A549 treated with Hydrocortisone at 1 μM for 4 hours (cell line): ENCODE data around the gene BRSK2. TPM values are rescaled to one million over a fixed set of nuclear protein-coding genes. Genes with fewer than 3 reads are reported as not detected.

Experiments used
- total RNA-seq: library from RNA; stranded (reverse); fragments of 200-300 nt; extraction: Qiagen RNA extraction; gene quantifications from 5 replicates; pipeline ENCODE4 v1.2.3, GENCODE V29; 2022

Gene BRSK2
- total RNA-seq: 4.9 to 6.6 TPM (median 6.4 TPM) in 5 replicates

GRCh38 chr11:1389932-1390568 lies at the start of gene BRSK2:
BRSK2 (plus strand) TSS chr11:1389934; CDS start chr11:1390285, 351 bp downstream.

GRCh38 chr11:1486054-1486825 lies 96.5 kb downstream of the BRSK2 start, which contains the start of gene MOB2:
MOB2 (minus strand) TSS chr11:1486779; CDS start chr11:1486556, 223 bp downstream.

Other genes with a start within 250 kb of the BRSK2 start
- 1.2 to 1.8 TPM (median 1.5 TPM) in 5 replicates for gene MUC5AC, start 232.0 kb upstream of the BRSK2 start, total RNA-seq
- 2.2 to 3.6 TPM (median 3.0 TPM) in 5 replicates for gene MUC5B, start 166.9 kb upstream of the BRSK2 start, total RNA-seq
- gene TOLLIP, start 80.3 kb upstream of the BRSK2 start, total RNA-seq: 37.9 to 51.9 TPM (median 48.9 TPM) in 5 replicates
- gene MOB2, start 96.8 kb downstream of the BRSK2 start, total RNA-seq: 40.9 to 45.2 TPM (median 43.7 TPM) in 5 replicates
- 0.74 to 1.5 TPM (median 1.2 TPM) in 5 replicates for gene DUSP8, start 182.3 kb downstream of the BRSK2 start, total RNA-seq
- not detected in 5 replicates for gene KRTAP5-1, start 195.3 kb downstream of the BRSK2 start, total RNA-seq
- not detected in 5 replicates for gene KRTAP5-2, start 208.4 kb downstream of the BRSK2 start, total RNA-seq
- not detected in 5 replicates for gene KRTAP5-3, start 218.5 kb downstream of the BRSK2 start, total RNA-seq
- not detected in 5 replicates for gene KRTAP5-4, start 232.2 kb downstream of the BRSK2 start, total RNA-seq
- not detected in 5 replicates for gene KRTAP5-5, start 239.8 kb downstream of the BRSK2 start, total RNA-seq